Ascending aorta (tissue), 2 donors: ENCODE measurements around the gene TOX3. TPM values are rescaled to one million over a fixed set of nuclear protein-coding genes. Genes with fewer than 3 reads are reported as not detected.

Experiments
- DNase-seq, 2 donors: peaks; one replicate each; pipeline ENCODE4 v3.0.0-alpha.2; 2019; ENCODE audit warnings: low spot score in 2 of 2
- H3K27ac ChIP-seq, 2 donors: fragments of 200-600 bp; sonication (generic); one replicate each; pipeline ENCODE4 v1.5.1; 2016 to 2017; ENCODE audit warnings: mild to moderate bottlenecking in 1 of 2
- H3K27me3 ChIP-seq: fragments of 200-600 bp; sonication (generic); one replicate; pipeline ENCODE4 v1.5.1; 2017
- H3K36me3 ChIP-seq, 2 donors: fragments of 200-600 bp; sonication (generic); one replicate each; pipeline ENCODE4 v1.5.1; 2016
- H3K4me1 ChIP-seq, 2 donors: fragments of 200-600 bp; sonication (generic); one replicate each; pipeline ENCODE4 v1.5.1; 2016 to 2017; ENCODE audit warnings: mild to moderate bottlenecking in 1 of 2
- H3K4me3 ChIP-seq, 2 donors: fragments of 200-600 bp; sonication (generic); one replicate each; pipeline ENCODE4 v1.5.1; 2016 to 2017; ENCODE audit warnings: mild to moderate bottlenecking in 1 of 2
- H3K9me3 ChIP-seq, 2 donors: fragments of 200-600 bp; sonication (generic); one replicate each; pipeline ENCODE4 v1.5.1; 2016
- CTCF ChIP-seq, 3 experiments: fragments of 200-600 bp in 2 of 3; fragments of 450-650 bp in 1 of 3; sonication (generic) in 2 of 3; IDR thresholded peaks; one replicate each; pipeline ENCODE4 v1.5.1; 2016 to 2019; ENCODE audit warnings: antibody characterized with exemption in 3 of 3, mild to moderate bottlenecking in 1 of 3, moderate library complexity in 1 of 3
- intact Hi-C: fragments of 100-400 bp; cut with DNase I; formaldehyde crosslinking; loops from one replicate; pipeline ENCODE4 v1.15.1; 2023
- total RNA-seq: library from RNA; depleted of rRNA; stranded (reverse); fragments of >200 nt; gene quantifications from one replicate; pipeline ENCODE4 v1.1.0, GENCODE V29; 2016

TOX3 gene
- total RNA-seq, 1 donor from 2014 or later: not detected

GRCh38 chr16:52441886-52442285 lies 105.1 kb downstream of the TOX3 start:
- Histone ChIP-seq H3K4me1 (no peaks in the 10 kb centered on the region), H3K36me3 (no peaks in the 10 kb centered on the region), H3K4me3 (no peak overlapping the region), H3K9me3 (no peaks in the 10 kb centered on the region), H3K27me3 (no peaks in the 10 kb centered on the region), H3K27ac (no peak overlapping the region)
- no peak for DNase-seq
- intact Hi-C loops: no loop called here
- TF ChIP-seq CTCF (IDR thresholded peaks at IDR 0.05): no peak

- intact Hi-C loops: no loop called here
- Histone ChIP-seq H3K27ac (no peak overlapping the region), H3K36me3 (no peaks in the 10 kb centered on the region), H3K4me1 (no peaks in the 10 kb centered on the region), H3K27me3 (no peaks in the 10 kb centered on the region), H3K4me3 (no peak overlapping the region), H3K9me3 (no peaks in the 10 kb centered on the region)
- TF ChIP-seq CTCF (IDR thresholded peaks at IDR 0.05): no peak
- DNase-seq: no peak
These were observed 106.7 kb downstream of the TOX3 start for GRCh38 chr16:52440248-52440647.

- Histone ChIP-seq H3K36me3 (no peaks in the 10 kb centered on the region), H3K27me3 (no peaks in the 10 kb centered on the region), H3K4me3 (no peak overlapping the region), H3K27ac (no peak overlapping the region), H3K4me1 (no peaks in the 10 kb centered on the region), H3K9me3 (no peaks in the 10 kb centered on the region)
- no peak for DNase-seq
- no peak for TF ChIP-seq CTCF (IDR thresholded peaks at IDR 0.05)
- intact Hi-C loops: no loop called here
These were observed 107.2 kb downstream of the TOX3 start for GRCh38 chr16:52439750-52440149.

GRCh38 chr16:52439171-52439701 lies 107.7 kb downstream of the TOX3 start:
- Histone ChIP-seq H3K9me3 (no peaks in the 10 kb centered on the region), H3K27ac (no peak overlapping the region), H3K27me3 (no peaks in the 10 kb centered on the region), H3K4me1 (no peaks in the 10 kb centered on the region), H3K36me3 (no peaks in the 10 kb centered on the region), H3K4me3 (no peak overlapping the region)
- TF ChIP-seq CTCF (IDR thresholded peaks at IDR 0.05): no peak
- intact Hi-C loops: no loop called here
- DNase-seq: no peak

- Histone ChIP-seq H3K4me1 (no peaks in the 10 kb centered on the region), H3K9me3 (no peaks in the 10 kb centered on the region), H3K27ac (no peak overlapping the region), H3K27me3 (no peaks in the 10 kb centered on the region), H3K36me3 (no peaks in the 10 kb centered on the region), H3K4me3 (no peak overlapping the region)
- intact Hi-C loops: no loop called here
- no peak for DNase-seq
- TF ChIP-seq CTCF (IDR thresholded peaks at IDR 0.05): no peak
These were observed 109.7 kb downstream of the TOX3 start for GRCh38 chr16:52437277-52437670.
